HG03457 (cell line): ENCODE results near the gene SLC39A3.

Source experiments
- ATAC-seq: cut with Tn5 transposase; IDR thresholded peaks from one replicate; pipeline ENCODE4 v1.9.1; 2021; ENCODE audit warnings: moderate number of reproducible peaks; ENCODE audit not compliant: unreplicated experiment

The SLC39A3 gene, protein sequence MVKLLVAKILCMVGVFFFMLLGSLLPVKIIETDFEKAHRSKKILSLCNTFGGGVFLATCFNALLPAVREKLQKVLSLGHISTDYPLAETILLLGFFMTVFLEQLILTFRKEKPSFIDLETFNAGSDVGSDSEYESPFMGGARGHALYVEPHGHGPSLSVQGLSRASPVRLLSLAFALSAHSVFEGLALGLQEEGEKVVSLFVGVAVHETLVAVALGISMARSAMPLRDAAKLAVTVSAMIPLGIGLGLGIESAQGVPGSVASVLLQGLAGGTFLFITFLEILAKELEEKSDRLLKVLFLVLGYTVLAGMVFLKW

DNA sequence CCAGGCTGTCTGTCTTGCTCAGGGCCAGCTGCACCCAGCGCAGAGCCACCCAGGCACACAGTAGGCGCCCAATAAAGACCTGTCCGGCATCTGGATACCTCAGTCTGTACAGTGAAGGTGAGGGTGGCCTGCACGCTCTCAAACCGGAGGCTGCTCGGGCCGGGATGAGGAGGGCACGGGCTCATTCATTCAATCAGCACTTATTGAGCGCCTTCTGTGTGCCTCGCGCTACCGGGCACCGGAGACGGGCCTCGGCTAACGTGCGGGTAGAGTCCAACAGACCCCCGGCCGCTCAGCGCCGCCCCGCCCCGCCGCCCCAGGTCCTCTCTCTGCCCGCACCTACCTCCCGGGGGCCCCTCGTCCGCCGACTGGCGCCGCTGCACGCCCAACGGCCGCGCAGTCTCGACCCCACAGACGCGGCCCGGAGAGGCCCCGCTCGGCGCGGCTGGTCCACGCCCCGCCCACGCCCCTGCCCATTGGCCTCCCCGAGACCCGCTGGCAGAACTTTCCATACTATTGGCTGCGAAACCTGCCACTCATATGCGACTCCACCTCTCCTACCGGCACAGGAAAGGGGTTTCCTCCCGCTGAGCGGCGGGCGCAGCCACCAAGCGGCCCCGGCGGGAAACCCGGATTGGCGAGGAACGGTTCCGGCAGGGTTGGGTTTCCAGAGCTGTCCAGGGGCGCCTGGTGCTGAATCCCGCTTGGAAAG is at the start of gene SLC39A3:
SLC39A3 (minus strand) TSS at position 416 of the 712 bp plus-strand sequence. CDS start 2,760 bp downstream, outside the sequence.
- peak; percentile 74 for ATAC-seq

DNA sequence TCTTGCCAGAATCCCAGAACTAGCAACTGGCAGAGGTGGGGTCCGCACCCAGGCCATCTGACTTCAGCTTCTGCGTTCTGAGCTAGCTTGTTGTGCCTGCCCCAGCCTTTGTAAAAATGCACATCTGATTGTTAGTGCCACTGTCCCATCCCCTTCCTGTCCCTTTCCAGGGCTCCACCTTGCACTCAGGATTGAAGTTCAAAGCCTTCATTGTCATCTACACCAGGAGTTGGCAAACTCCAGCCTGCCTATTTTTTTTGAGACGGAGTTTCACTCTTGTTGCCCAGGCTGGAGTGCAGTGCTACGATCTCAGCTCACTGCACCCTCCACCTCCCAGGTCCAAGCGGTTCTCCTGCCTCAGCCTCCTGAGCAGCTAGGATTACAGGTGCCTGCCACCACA is 48.4 kb upstream of the SLC39A3 start:
- no peak for ATAC-seq

DNA sequence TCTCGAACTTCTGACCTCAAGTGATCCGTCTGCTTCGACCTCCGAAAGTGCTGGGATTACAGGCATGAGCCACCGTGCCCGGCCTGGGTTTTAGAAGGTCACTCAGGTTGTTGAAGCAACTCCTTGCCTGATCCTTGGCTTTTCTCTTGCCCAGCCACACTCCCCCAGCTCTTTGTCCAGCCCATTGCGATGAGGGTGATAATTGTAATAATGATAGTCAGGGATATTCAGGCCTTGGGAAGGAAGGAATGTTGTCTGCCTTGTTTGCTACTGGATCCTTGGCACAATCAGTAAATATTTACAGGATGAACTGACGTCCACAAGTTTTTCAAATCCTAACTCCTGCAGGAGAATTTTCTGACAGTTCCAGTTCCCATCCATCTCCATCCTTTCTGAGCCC is 47.3 kb upstream of the SLC39A3 start:
- no peak for ATAC-seq

DNA sequence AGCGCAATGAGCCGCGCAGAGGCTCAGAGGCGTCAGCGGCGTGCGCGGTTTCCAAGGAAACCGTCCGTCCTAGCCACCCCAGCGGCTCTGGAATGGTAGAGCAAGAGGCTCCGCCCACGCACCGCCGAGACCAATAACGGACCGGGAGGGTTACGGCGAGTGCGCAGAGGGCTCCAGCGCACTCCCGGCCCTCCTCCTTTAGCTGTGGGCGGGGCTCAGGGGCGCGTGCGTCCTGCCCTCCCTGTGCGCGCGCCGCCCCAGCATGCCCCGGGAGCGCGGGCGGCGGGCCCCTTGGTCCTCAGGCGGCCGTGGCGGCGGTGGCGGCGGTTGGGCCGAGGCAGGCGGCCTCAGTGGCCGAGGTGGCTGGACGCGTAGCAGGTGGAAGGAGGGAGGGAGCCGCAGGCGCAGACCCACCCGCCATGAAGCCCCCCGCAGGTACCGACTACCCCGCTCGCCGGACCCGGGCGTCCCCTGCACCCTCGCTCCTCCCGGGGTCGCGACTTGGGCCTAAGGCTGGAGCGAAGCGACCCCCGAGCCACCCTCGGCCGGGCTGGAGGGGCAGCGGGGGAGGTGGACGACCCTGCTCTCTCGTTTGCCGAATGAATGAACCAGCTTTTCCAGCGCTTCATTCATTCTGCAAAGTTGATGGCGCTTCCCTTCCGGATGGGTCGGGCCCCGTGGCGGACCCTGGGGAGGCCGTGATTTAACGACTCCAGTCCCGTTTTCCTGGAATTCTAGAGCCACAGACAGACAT is 45.6 kb upstream of the SLC39A3 start, which contains the start of gene THOP1:
THOP1 (plus strand) TSS at position 260 of the 754 bp plus-strand sequence; CDS start at position 420, 160 bp downstream.
- ATAC-seq: peak; percentile 40

DNA sequence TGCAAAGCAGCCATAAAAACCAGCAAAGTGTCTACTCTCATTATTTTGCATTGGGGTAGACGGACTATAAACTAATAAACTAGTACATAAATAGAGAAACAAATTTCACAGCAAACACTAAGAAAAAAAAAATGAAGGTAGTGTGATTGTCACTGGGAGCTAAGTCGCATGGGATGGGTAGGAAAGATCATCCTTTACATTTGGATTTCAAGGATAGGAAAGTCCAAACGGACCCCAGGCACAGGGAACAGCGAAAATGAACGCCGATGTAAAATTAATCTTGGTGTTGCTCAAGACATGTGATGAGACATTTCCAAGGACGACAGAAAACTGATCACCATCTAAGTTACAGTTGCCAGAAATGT is 43.9 kb upstream of the SLC39A3 start:
- no peak for ATAC-seq

DNA sequence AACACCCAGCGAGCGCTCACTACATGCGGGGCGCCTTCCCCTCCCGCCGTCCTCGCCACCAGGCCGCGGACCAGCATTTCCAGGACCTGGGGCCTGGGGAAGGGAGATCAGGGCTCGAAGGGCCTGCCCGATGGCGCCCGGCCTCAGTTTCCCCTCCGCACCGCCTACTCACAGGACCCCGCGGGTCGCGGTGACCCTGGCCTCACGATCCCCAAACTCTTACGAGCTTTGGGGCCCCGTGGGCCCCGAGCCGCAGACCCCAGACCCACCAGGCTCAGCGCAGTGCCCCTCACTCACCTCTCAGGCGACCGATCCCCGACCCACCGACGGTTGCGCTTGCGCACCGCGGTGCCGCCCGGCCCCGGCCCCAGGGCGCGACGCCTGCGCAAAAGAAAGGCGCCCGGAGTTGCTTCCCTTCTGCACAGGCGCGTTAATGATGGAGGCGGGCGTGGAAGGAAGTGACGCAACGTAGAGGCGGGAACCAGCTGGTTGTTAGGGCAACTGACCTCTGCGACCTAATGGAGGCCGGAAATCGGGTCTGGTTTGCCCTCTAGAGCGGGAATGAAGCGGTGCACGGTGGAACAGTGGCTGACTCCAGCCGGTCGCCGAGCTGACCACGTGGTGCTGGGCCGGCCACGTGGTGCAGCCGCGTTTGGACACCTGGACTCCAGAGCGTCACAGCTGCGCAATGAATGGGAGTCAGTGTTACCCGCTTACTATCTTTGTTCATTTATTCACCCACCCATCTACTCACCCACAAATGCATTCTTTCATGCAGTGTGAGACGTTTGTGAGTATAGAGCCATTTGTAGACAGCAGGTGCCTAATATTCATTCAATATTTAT is 43.3 kb upstream of the SLC39A3 start, which contains the start of gene SGTA:
SGTA (minus strand) TSS at position 338 of the 845 bp plus-strand sequence. CDS start 14,205 bp downstream, outside the sequence.
- ATAC-seq: peak; percentile 56

DNA sequence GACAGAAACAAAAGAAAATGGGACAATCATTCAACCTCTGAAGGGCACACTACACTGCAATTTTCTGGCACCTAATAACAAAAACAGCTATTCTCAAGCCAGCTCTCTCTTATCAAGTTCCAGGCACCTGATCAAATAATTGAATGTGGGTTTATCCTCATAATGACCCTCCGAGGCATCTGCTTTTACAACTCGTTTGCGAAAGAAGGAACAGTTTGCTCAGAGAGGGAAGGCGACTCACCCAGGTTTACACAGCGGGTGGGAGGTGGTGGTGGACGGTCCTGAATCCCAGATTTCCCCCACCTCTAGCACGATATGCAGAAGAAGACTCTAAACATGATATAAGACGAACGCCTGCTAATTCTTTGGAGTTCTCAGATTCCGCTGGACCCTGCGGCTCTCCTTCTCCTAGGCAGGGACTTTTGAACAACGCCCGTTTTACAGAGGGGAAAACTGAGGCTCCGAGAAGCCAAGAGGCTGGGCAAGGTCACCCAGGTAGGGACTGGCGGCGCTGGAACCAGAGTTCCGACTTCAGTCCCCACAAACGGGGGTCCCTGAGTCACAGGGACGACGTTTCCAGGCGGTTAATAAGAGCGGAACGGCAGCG is 42.6 kb upstream of the SLC39A3 start:
- ATAC-seq: no peak

DNA sequence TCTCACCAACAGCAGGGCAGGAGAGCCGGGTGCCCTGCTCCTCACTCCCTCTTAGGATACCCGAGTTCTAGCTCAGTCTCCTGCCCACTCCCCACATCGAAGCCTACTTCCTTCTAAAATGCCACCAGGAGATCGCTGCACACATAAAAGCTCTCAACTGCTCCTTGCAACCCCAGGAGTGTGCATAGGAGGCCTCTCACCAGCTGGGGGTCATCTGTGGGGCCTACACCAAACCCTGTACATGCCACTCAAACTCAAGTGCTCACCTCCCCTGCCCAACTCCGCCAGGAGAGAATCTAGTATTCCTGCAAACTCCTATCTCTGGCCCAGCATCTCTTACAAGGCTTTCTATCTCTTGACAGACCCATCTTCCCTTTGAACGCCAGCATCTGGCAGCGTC is 40.5 kb upstream of the SLC39A3 start:
- no peak for ATAC-seq

DNA sequence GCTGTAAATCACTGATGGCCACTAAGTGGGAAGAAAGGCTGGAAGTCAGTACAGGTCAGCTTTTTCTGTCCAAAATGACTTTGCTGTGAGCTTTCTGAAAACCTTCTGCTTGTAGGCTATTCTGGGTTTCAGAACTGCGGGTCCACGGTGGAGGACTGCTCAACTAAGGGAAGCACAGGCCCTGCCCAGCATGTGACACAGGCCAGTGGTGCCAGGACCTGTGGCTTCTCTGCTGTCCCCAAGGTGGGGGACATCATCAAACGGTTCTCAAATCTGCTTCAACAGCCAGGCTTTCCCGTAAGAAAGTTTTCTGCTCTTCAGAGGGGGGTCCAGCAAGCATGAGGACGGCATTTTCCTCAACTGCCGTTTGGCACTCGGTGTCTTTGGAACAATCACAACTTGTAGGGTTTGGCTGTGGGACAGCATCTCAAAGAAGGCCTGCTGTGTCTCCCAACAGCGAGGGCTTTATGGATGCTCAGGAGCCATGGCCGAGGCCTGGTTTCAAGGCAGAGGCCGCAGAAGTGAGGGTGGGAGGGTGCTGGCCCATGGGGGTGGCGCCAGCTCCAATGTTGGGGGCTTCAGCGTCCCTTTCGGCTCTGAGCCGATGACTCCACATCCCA is 39.4 kb upstream of the SLC39A3 start:
- ATAC-seq: no peak

DNA sequence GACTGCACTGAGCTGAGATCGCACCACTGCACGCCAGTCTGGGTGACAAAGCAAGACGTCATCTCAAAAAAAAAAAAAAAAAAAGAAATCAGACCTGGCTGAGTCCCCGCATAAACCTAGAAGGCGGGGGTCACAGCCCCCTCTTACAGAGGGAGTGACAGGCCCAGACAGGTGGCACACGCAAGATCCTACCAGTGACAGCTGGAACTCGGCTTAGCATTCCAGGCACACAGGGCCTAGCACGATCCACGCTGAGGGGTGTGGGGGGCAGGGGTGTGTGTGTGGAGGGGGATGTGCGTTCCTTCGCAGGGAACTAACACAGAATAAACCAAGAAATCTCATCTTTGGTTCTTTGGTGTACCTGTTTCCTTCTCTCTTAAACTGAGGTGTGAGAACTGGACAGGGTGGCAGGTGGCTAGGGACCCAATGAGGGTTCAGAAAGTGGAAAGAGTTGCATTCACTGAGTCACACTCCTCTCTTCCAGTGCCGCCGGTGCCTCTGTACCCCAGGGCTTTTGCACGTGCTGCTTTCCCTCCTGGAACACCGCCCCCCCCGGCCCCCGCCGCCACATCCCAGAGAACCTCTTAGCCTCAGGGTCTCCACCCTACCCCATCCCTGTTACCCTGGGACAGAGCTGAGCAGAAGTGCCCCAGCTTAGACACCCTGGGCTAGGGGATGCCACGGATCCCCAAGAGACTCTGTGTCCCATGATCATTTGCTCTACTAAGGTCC is 38.3 kb upstream of the SLC39A3 start:
- no peak for ATAC-seq

DNA sequence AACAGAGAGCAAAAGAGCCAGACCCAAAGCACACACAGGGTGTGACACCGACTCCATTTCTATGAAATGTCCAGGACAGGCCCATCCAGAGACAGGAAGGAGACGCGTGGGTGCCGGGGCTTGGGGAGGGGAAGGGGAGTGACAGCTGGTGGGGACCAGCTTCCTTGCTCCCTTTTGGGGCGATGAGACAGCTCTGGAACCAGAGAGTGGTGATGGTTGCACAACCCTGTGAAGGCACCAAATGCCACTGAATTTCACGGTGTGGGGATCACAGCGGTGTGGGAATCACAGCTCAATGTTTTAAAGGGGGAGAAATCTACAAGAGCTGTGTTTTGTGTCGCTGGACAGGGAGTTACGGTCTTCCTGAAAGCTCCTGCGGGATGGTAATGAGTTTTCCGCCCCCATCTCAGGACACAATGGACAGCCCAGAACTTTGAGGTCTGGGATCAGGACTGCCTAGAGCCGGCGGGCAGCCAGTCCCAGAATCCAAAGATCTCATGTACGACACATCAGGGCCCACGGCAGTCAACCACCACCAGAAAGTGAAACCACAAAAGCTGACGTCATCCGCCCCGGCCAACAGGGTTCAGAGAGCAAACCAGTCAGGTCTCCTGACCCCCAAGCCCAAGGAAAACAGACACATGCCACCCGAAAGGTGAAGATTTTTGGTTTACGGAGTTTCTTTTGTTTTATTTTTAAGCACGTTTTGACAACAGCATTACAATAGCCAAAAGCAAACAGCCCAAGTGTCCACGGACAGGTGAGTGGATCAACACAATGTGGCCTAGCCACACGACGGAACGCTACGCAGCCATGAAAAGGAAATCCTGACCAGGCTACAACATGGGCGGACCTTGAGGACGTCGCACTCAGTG is 36.0 kb upstream of the SLC39A3 start:
- ATAC-seq: no peak

DNA sequence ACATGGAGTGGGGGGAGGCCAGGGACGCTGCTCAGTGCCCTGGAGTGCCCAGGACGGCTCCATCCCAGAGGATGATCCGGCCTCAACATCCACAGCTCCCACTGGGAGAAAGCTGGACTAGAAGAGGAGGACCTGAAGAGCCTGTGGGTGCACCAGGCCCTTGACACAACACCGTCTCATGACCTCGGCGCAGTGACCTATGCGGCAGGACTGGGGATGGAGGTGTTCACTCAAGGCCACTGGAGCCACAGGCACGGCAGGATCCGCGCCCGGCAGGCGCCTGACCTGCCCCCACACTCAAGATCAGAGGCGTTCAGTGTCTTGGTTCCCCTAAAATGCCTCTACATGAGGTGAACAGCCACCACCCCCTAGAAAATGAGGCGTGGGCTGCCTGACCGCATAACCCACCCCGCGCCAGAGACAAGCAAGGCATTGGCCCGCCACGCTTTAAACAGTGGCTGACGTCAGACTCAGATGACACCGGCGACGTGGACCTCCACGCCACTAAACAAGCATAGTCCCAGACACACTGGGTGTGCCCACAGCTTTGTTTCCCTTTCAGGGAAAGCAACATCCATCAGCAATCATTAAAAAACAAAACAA is 35.2 kb upstream of the SLC39A3 start:
- ATAC-seq: no peak

DNA sequence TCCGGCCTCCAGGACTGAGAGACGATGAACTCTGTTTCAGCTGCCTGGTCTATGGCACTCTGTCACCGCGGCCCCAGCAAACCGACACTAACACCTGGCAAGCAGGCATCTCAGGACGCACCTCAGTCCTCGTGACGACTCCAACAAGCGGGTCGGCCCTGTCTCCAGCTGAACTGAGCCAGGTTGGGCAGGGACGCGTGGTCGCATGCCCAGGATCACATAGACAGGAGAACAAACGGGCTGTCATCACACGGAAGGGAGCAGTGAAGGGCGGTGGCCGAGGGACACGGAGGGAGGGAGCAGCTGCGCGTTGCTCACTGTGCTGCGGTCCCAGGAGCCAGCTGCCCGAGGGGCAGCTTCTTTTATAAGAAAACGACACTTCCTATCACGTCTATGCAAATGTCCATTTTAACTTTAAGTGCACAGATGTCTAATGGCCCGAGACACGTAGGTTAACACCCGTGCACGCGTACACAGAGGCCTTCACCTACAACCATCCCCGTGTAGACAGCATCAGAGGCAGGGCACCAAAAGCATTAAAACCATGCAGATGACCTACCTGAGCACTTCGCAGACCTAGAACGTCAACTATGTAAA is 34.4 kb upstream of the SLC39A3 start:
- ATAC-seq: no peak

DNA sequence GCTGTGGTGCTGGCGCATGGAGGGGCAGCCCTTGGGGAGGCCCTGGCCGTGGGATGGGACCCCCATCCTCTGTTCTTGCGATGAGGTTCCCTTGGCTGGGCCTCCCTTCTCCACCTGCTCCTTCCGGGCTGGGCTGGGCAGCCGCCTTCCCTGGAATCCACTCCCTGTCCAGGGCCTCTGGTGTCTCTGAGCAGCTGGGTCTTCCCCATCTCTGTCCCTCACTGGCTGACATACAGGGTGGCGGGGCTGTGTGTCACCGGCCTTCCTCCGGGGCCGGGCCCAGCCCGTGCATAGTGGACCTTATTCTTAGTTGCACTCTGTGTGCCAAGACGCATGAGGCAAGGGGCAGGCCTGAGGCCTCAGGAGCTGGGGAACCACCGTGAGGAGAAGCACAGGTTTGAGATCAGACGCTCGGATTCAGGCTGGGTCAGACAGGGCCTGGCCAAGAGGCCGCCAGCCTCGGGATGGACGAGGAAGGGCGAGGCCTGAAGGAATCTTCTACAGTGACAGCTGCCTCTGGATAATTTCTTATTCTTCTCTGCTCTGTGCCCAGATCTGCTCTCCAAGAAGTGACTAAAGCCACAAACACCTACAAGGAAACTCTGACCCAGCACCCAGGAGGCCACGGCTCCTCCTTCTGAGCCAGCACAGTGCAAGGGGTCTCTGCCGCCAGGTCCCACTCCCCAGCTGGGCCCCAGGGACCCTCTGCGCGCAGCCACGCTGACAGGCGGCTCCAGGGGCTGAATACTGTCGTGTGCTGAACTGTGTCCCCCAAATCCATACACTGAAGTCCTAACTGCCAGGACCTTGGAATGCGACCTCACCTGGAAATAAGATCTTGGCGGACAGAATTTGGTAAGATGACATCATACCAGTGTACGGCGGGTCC is 32.2 kb upstream of the SLC39A3 start:
- no peak for ATAC-seq

DNA sequence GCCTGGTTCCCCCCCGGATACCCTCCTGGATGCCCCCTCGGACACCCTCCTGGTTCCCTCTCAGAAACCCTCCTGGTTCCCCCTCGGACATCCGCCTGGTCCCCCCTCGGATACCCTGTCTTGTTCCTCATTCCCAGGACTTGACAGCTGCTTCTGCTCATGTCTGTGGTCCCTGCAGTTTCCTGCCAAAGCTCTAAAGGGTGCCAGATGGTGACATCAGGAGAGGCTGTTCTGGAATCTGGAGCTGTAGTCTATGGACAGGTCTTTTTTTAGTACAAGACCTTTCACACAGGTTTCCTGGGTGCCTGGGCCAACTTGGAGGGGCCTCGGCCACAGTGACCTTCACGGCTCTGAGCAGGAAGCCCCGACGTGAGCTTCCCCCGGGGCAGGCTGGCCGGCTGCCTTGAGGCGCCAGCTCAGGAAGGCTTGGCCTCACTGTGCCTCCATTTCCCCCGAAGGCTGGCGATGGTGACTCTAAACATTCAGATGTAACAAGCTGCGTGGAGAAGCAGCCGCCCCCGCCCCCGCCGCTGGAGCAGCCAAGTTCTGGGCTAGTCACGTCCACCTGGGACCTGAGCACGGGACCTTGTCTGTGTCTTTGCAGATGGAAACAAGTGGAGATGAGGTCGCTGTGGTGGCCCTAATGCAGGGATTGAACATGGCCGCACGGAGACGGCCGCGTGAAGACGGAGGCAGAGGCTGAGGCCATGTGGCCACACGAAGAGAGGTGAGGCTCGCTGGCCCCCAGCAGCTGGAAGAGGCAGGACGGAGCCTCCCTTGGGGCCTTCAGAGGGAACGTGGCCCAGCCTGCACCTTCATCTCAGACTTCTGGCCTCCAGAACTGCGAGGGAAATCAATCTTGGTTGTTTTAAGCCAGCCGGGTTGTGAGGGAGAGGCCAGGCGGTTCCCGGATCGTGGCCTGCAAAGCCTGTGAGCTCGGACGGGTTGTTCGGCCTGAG is 30.5 kb upstream of the SLC39A3 start:
- ATAC-seq: no peak
